B cell (primary cell): ENCODE measurements around the gene FAM24B. TPM values are rescaled to one million over a fixed set of nuclear protein-coding genes. Genes with fewer than 3 reads are reported as not detected.

ENCODE experiments used
- ATAC-seq: fragments of 200-7000 bp; cut with Tn5 transposase; one replicate; pipeline ENCODE4 v1.10.0; 2021; ENCODE audit warnings: low read depth, mild to moderate bottlenecking, moderate number of reproducible peaks, moderate library complexity
- CTCF ChIA-PET: fragments of 350-600 bp; sonication (Branson Sonifier 250); formaldehyde crosslinking; loops from one replicate; lab custom pipeline; 2021; ENCODE audit warnings: antibody characterized with exemption, inconsistent platforms; lab: Charles Lee
- POLR2A ChIA-PET: fragments of 350-600 bp; sonication (Branson Sonifier 250); formaldehyde crosslinking; loops from one replicate; lab custom pipeline; 2021; ENCODE audit warnings: antibody characterized with exemption; lab: Charles Lee
- DNase-seq: peaks from one replicate; pipeline ENCODE4 v3.0.0; 2013
- H2AFZ ChIP-seq: 2 replicates; pipeline ENCODE4 v1.6.1; 2012; ENCODE audit warnings: mild to moderate bottlenecking, low read depth, low read length; ENCODE audit not compliant: insufficient read depth, poor library complexity, severe bottlenecking
- H3K27ac ChIP-seq, 2 donors: 1 replicate in 1 of 2; 2 replicates in 1 of 2; pipeline ENCODE4 v1.5.1; 2012 to 2013; ENCODE audit warnings: low read length in 2 of 2, mild to moderate bottlenecking in 2 of 2, moderate library complexity in 1 of 2
- H3K27me3 ChIP-seq, 4 experiments: fragments of 200-600 bp in 1 of 4; sonication (generic) in 1 of 4; replicated peaks in 1 of 4; 1 replicate in 2 of 4; 2 replicates in 2 of 4; pipeline versions ENCODE4 v1.6.1 to v1.7.0; 2013 to 2016; ENCODE audit warnings: low read length in 3 of 4, mild to moderate bottlenecking in 2 of 4, mixed read lengths in 1 of 4, moderate library complexity in 1 of 4; ENCODE audit not compliant: insufficient read depth in 4 of 4, control insufficient read depth in 3 of 4; ENCODE audit errors: control extremely low read depth in 1 of 4
- H3K36me3 ChIP-seq, 2 experiments: replicated peaks in 1 of 2; 1 replicate in 1 of 2; 2 replicates in 1 of 2; pipeline versions ENCODE4 v1.6.1 to v1.7.1; 2013; ENCODE audit warnings: low read length in 1 of 2; ENCODE audit not compliant: insufficient read depth in 2 of 2, control insufficient read depth in 1 of 2; ENCODE audit errors: control extremely low read depth in 1 of 2, extremely low read depth in 1 of 2
- H3K4me1 ChIP-seq, 2 donors: fragments of 200-600 bp in 1 of 2; sonication (generic) in 1 of 2; 1 replicate in 1 of 2; 2 replicates in 1 of 2; pipeline versions ENCODE4 v1.5.1 to v1.6.1; 2013 to 2017; ENCODE audit warnings: low read length in 2 of 2; ENCODE audit not compliant: control insufficient read depth in 2 of 2, insufficient read depth in 2 of 2
- H3K4me2 ChIP-seq: replicated peaks from 2 replicates; pipeline ENCODE3; 2012; ENCODE audit warnings: mild to moderate bottlenecking, low read depth, low read length; ENCODE audit not compliant: poor library complexity, severe bottlenecking
- H3K4me3 ChIP-seq, 5 experiments: fragments of 200-600 bp in 1 of 5; sonication (generic) in 1 of 5; 1 replicate in 3 of 5; 2 replicates in 2 of 5; pipeline versions ENCODE4 v1.5.1 to v1.7.0; 2011 to 2016; ENCODE audit warnings: low read length in 4 of 5, mild to moderate bottlenecking in 4 of 5, low read depth in 2 of 5, control low read depth in 1 of 5, moderate library complexity in 1 of 5; ENCODE audit not compliant: insufficient read depth in 1 of 5; ENCODE audit errors: control extremely low read depth in 1 of 5, extremely low read depth in 1 of 5
- H3K79me2 ChIP-seq: fragments of 200-600 bp; sonication (generic); one replicate; pipeline ENCODE4 v1.6.0; 2016; ENCODE audit warnings: low read length; ENCODE audit not compliant: control insufficient read depth, insufficient read depth
- H3K9ac ChIP-seq: fragments of 200-600 bp; sonication (generic); 2 replicates; pipeline ENCODE4 v1.6.1; 2017; ENCODE audit warnings: mild to moderate bottlenecking, low read length, moderate library complexity
- H3K9me3 ChIP-seq, 3 donors: one replicate each; pipeline versions ENCODE4 v1.6.1 to v1.7.1; 2013; ENCODE audit warnings: low read length in 2 of 3; ENCODE audit not compliant: control insufficient read depth in 2 of 3, insufficient read depth in 1 of 3; ENCODE audit errors: control extremely low read depth in 1 of 3
- H4K20me1 ChIP-seq: 2 replicates; pipeline ENCODE4 v1.6.0; 2012; ENCODE audit warnings: mild to moderate bottlenecking, low read length; ENCODE audit not compliant: insufficient read depth, control insufficient read depth, poor library complexity, severe bottlenecking
- H3K27ac Mint-ChIP-seq: one replicate; pipeline ENCODE4 v1.8.0; 2021; ENCODE audit warnings: mixed read lengths
- H3K27me3 Mint-ChIP-seq: one replicate; pipeline ENCODE4 v1.8.0; 2021; ENCODE audit warnings: mixed read lengths
- H3K4me1 Mint-ChIP-seq: one replicate; pipeline ENCODE4 v1.8.0; 2021; ENCODE audit warnings: mixed read lengths
- H3K4me3 Mint-ChIP-seq: one replicate; pipeline ENCODE4 v1.8.0; 2021; ENCODE audit warnings: mixed read lengths
- H3K9me3 Mint-ChIP-seq: one replicate; pipeline ENCODE4 v1.8.0; 2022; ENCODE audit warnings: mixed read lengths; ENCODE audit not compliant: insufficient read depth
- CTCF ChIP-seq: fragments of 200-600 bp; IDR thresholded peaks from one replicate; pipeline ENCODE4 v1.8.0; 2022; ENCODE audit warnings: antibody characterized with exemption, mild to moderate bottlenecking
- EZH2 ChIP-seq: IDR thresholded peaks from 2 replicates; pipeline ENCODE4 v1.6.1; 2012; ENCODE audit warnings: borderline replicate concordance, low read depth, mild to moderate bottlenecking, moderate library complexity, low read length; ENCODE audit not compliant: insufficient read depth, poor library complexity, severe bottlenecking
- whole genome bisulfite sequencing: methylation state at CpG from one replicate; pipeline ENCODE4 v1.1.5; 2013; ENCODE audit warnings: missing lambda C conversion rate; ENCODE audit not compliant: insufficient coverage; 5-methylcytosine and 5-hydroxymethylcytosine counted together
- intact Hi-C: fragments of 100-400 bp; cut with micrococcal nuclease; formaldehyde crosslinking; loops from one replicate; pipeline ENCODE4 v1.10.0; 2022
- polyA plus RNA-seq: library from polyadenylated mRNA; depleted of rRNA; stranded (reverse); fragments of >200 nt; gene quantifications from 2 replicates; pipeline ENCODE4 v1.2.3, GENCODE V29; 2012
- total RNA-seq, 2 donors: library from RNA; stranded (reverse); fragments of 120-200 nt in 1 of 2; gene quantifications; 1 replicate in 1 of 2; 2 replicates in 1 of 2; pipeline versions ENCODE4 v1.2.3 to v1.2.4, GENCODE V29; 2013 to 2022

The FAM24B gene
- total and polyA plus RNA-seq, 2 donors (not counting 1 experiment from before 2014, with no cell fraction given): 12.5 to 23.4 TPM

- ChIA-PET POLR2A (no interaction called here), CTCF (no interaction called here)
- H3K4me3 ChIP-seq: no peak overlapping the region
- H3K9me3 ChIP-seq: peaks cover 0 to 6% (median 2%) of the 10 kb centered on the region in 3 donors
- DNase-seq (no peak), ATAC-seq (no peak)
- TF ChIP-seq CTCF (no peak), EZH2 (no peak)
- Mint-ChIP-seq H3K27me3 (no peaks in the 10 kb centered on the region), H3K27ac (no peak overlapping the region), H3K9me3 (no peaks in the 10 kb centered on the region), H3K4me3 (no peak overlapping the region), H3K4me1 (no peaks in the 10 kb centered on the region)
- H3K4me1 ChIP-seq: no peaks in the 10 kb centered on the region
- H4K20me1 ChIP-seq: no peaks in the 10 kb centered on the region
- H3K27me3 ChIP-seq: no peaks in the 10 kb centered on the region
- no peak overlapping the region for H3K4me2 ChIP-seq
- intact Hi-C loops: no loop called here
- no peak overlapping the region for H3K9ac ChIP-seq
- H3K27ac ChIP-seq: no peak overlapping the region
- no peak overlapping the region for H2AFZ ChIP-seq
- H3K36me3 ChIP-seq: peaks cover 0 to 4% of the 10 kb centered on the region in 2 experiments
- H3K79me2 ChIP-seq: no peaks in the 10 kb centered on the region
Observed at GRCh38 chr10:122839505-122839904, 39.9 kb downstream of the FAM24B start.

GRCh38 chr10:122838880-122839279 lies 40.5 kb downstream of the FAM24B start:
- Mint-ChIP-seq H3K4me3 (no peak overlapping the region), H3K4me1 (no peaks in the 10 kb centered on the region), H3K27me3 (no peaks in the 10 kb centered on the region), H3K9me3 (no peaks in the 10 kb centered on the region), H3K27ac (no peak overlapping the region)
- intact Hi-C loops: no loop called here
- H4K20me1 ChIP-seq: no peaks in the 10 kb centered on the region
- ChIA-PET CTCF (no interaction called here), POLR2A (no interaction called here)
- H2AFZ ChIP-seq: no peak overlapping the region
- DNase-seq (no peak), ATAC-seq (no peak)
- H3K9ac ChIP-seq: no peak overlapping the region
- peaks cover 0 to 4% of the 10 kb centered on the region in 2 experiments for H3K36me3 ChIP-seq
- no peaks in the 10 kb centered on the region for H3K79me2 ChIP-seq
- no peak overlapping the region for H3K27ac ChIP-seq
- TF ChIP-seq CTCF: no peak
- TF ChIP-seq EZH2: no peak
- H3K4me3 ChIP-seq: no peak overlapping the region
- H3K27me3 ChIP-seq: no peaks in the 10 kb centered on the region
- 88% methylated on average over 3 of the region's 4 CpGs for WGBS
- H3K4me1 ChIP-seq: no peaks in the 10 kb centered on the region
- no peak overlapping the region for H3K4me2 ChIP-seq
- peaks cover 0 to 6% (median 2%) of the 10 kb centered on the region in 3 donors for H3K9me3 ChIP-seq
